ENCODE data around the gene CCSER1.
"Not testable (repeated sequence)": the region's sequence is repeated elsewhere in the genome, so short reads cannot be mapped to it uniquely, and the experiment has no call there.

CCSER1 gene

GRCh38 chr4:91284480-91284879 is 1157.3 kb downstream of the CCSER1 start:
- no peak for DNase-seq (ENCODE audit: low spot score)

- no peak for DNase-seq (ENCODE audit: low spot score)
Measured at GRCh38 chr4:91285487-91285886, 1158.3 kb downstream of the CCSER1 start.

- no peak for DNase-seq (ENCODE audit: low spot score)
Measured at GRCh38 chr4:91288702-91289311, 1161.6 kb downstream of the CCSER1 start.

- DNase-seq (ENCODE audit: low spot score), result no peak
Measured at GRCh38 chr4:91298156-91298700, 1171.0 kb downstream of the CCSER1 start.

DNA sequence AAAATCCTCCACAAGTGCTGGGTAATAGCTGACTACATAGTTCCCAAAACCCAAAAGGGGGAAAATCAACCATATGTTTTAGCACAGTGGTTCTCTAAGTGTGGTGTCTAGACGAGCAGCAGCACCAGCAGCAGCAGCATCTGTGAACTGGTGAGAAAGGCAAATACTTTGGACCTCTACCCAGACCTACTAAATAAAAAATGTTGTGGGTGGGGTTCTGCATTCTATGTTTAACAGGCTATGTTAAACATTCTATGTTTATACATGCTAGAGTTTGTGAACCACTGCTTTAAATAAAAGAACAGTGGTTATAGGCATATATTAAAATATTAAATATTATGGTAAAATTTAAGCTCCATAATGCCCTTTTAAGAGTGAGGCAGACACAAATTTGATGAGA is 1171.6 kb downstream of the CCSER1 start:
- no peak for DNase-seq (ENCODE audit: low spot score)

DNA sequence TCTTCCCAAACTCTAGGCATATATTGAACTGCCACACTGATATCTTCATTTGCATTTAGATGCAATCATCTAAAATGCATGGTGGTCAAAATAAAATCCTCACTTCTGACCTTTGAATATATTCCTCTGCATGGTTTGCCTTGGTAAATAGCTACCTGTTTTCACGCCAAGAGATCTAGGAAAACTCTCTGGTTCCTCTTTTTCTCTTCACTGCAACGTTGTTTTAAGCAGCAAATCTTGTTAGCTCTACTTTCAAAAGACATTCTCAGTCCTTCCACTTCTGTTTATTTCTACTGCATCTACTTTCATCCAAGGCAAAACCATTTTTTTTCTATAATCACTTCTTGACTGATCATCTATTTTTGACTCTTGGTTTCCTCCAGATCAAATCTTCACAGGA is 1174.9 kb downstream of the CCSER1 start:
- DNase-seq (ENCODE audit: low spot score), result no peak

DNA sequence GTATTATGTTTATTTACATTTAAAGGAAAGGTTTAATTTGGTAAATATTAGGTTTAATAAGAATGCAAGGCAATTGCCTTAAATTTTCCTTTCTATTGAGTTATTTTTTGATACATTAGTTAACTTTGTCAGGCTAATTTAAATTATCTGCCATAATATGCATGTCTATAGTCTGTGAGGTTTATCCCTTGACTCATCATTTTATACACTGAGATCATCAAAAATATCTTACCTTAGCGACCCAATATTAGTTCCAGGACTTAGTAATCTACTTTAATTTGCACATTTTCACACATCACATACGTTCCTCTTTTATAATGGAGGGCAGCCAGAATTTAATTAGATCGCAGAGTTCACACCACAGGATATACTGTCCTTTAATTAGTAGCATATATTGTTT is 1177.1 kb downstream of the CCSER1 start:
- no peak for DNase-seq (ENCODE audit: low spot score)

GRCh38 chr4:91317434-91317833 is 1190.2 kb downstream of the CCSER1 start:
- no peak for DNase-seq (ENCODE audit: low spot score)

DNA sequence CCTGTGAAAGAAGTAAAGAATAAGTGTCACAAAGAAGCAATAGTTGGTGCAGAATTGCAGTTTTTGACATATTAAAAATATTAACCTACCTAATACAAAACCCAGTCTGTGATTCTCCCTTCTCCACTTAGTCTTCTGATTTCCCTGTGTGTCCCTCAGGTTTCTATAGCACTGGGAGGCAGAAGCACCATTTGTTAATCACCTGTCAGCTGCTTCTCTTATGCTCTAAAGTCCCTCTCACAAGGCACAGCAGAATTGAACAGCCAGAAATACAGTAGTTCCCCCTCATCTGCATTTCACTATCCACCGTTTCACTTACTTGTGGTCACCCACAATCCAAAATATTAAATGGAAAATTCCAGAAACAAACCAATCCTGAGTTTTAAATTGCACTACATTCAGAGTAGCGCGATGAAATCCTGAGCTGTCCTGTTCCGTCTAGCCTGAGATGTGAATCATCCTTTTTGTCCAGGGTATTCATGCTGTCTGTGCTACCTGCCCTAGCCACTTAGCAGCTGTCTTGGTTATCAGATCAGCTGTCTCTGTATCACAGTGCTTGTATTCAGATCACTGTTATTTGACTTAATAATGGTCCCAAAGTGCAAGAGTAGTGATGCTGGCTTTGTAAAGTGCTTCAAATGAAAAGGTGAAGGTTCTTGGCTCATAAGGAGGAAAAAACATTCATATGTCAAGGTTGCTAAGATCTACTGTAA is 1192.5 kb downstream of the CCSER1 start:
- DNase-seq (ENCODE audit: low spot score), result no peak

DNA sequence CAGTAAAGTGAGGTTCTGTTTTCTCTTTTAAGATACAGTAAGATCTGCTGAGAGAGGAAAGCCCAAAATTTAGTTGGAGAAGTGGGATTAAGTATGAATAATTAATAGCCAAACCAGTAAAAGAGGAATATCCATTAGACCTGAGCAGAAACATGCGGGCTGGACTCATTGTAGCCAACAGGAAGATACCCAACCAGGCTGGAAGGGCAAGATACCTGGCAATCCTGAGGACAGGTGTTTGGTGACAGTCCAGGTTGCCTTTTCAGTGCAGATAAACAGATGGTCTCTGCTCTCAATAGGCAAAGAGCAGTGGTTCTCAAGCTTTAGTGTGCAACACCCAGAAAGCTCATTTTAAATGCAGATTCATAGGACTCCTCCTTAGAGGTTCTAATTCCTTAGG is 1195.8 kb downstream of the CCSER1 start:
- DNase-seq (ENCODE audit: low spot score), result no peak

DNA sequence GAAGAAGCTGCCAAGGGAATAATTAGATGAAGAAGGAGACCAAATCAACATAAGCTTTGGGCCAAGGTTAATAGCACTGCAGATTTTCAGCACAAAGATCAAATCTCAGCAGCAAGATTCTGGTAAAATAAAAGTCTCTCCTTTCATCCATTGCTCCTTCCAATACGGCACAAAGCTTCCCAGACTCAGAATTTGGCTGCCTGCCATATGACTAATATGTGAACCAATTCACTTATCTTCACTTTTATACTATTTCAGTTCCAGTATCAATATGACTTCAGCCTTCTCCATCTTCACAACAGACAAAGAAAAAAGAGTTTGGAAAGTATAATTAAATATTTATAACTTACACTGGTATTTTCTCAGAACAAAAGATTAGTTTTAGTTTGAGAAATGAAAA is 1198.3 kb downstream of the CCSER1 start:
- no peak for DNase-seq (ENCODE audit: low spot score)

- DNase-seq (ENCODE audit: low spot score), result not testable (repeated sequence)
Measured at GRCh38 chr4:91326167-91326566, 1199.0 kb downstream of the CCSER1 start.

DNA sequence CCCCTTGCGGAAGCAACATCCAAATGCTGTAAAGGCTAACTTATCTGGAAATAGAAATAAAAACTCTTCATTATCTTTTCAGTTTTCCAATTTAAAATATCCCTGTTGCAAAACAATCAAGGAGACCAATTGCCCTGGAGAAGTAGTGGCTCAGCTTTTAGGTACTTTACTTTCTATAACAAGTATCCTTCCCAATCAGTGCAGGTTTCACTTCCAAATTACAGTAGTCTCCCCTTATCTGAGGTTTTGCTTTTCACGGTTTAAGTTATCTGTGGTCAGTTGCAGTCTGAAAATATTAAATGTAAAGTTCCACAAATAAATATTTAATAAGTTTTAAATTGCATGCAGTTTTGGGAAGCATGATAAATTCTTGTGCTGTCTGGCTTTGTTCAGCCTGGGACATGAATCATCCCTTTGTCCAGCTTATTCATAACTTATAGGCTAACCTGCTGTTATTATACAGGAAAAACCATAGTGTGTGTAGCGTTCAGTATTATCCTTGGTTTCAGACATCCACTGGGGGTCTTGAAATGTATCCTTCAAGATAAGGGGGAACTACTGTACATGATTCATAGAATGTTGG is 1203.5 kb downstream of the CCSER1 start:
- no peak for DNase-seq (ENCODE audit: low spot score)

- DNase-seq (ENCODE audit: low spot score), result no peak
Measured at GRCh38 chr4:91340822-91341221, 1213.6 kb downstream of the CCSER1 start.

DNA sequence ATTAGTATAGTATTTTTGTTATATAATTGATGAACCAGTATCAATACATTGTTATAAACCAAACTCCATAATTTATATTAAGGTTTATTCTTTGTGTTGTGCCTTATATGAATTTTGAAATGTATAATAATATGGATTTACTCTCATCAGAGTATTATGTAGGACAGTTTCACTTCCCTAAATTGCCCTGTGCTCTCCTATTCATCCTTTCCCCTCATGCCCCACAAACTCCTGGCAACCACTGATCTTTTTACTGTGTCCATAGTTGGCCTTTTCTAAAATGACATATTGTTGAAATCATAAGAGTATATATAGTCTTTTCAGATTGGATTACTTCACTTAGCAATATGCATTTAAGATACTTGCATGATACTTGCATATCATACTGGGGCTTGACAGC is 1218.4 kb downstream of the CCSER1 start:
- no peak for DNase-seq (ENCODE audit: low spot score)

- not testable (repeated sequence) for DNase-seq (ENCODE audit: low spot score)
Measured at GRCh38 chr4:91356496-91356895, 1229.3 kb downstream of the CCSER1 start.

GRCh38 chr4:91358016-91358415 is 1230.8 kb downstream of the CCSER1 start:
- not testable (repeated sequence) for DNase-seq (ENCODE audit: low spot score)

DNA sequence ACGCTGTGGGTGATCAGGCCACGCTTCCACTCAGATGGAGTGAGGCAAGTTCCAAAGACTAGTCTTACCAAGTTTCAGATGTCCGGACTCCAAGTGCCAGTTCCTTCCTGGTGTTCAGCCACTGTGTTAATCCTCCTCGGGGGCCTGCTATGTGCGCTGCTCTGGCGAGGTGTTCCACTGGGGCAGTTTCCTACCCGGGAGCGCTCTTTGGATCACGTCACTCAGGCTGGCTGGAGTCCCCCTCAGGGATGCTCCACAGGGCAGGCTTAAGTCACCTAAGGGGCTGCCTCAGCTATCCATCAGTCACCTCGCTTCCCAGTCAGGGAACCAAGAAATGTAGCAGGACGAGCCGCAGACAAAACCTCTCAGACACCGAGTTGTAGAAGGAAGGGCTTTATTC is 1231.4 kb downstream of the CCSER1 start:
- not testable (repeated sequence) for DNase-seq (ENCODE audit: low spot score)

- no peak for DNase-seq (ENCODE audit: low spot score)
Measured at GRCh38 chr4:91359041-91360031, 1232.1 kb downstream of the CCSER1 start.

DNA sequence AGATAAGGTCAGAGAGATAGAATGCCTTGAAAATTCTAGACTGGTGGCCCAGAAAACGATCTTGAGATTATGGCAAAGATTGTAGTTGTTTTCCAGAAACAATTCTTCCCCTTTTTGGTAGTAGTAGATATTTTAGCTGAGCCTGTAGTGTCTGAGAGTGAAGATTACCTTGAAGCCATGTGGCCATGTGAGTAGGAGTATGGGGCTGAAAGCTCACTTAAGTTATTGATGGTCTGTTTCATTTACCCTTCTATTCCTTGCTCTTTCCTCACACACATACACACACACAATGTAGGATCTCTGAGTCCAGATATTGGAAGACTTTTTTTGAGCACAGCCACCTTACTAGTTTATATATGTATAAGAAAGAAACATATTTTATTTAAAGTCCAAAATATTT is 1234.9 kb downstream of the CCSER1 start:
- no peak for DNase-seq (ENCODE audit: low spot score)

DNA sequence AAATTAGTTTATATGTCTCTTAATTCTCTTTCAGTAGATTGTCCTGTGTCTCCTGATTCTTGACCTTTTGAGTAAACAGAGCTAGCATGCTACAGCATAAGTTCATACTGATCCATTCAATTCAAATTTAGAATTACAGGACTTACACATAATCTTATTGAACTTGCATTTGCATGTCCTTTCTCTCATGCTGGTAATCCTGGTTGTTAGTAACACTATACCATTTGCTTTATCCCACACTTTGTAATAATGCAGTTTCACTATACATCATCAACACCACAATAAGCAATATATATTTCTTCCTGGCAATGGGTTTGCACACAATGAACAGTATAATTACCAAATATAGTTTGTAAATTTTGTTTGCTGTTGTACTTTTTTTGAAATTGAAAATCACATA is 1239.4 kb downstream of the CCSER1 start:
- no peak for DNase-seq (ENCODE audit: low spot score)

DNA sequence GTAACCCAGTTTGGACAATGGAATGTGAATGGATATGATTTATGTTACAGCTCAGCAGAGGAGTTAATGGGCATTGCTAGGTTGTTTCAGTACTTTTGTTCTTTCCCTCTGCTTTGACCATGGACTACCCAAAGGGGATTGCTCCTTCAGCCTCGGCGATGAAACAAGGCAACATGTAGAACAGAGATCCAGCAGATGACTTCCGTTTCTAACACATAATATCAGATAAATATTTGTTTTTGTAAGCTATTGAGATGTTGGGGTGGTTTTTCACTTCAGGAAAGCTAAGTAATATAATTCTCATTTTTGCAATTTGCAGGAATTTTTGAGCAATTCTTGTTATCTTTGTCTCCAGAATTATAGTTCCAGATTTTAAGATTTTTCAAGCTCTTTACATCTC is 1241.9 kb downstream of the CCSER1 start:
- DNase-seq (ENCODE audit: low spot score), result no peak

Data from AG08395 (cell line).